ENCODE data around the gene CYP17A1. TPM values are rescaled to one million over a fixed set of nuclear protein-coding genes. Genes with fewer than 3 reads are reported as not detected.
"Not testable (repeated sequence)": the region's sequence is repeated elsewhere in the genome, so short reads cannot be mapped to it uniquely, and the experiment has no call there.

The CYP17A1 gene
- total RNA-seq, 1 experiment from 2014 or later = not detected

DNA sequence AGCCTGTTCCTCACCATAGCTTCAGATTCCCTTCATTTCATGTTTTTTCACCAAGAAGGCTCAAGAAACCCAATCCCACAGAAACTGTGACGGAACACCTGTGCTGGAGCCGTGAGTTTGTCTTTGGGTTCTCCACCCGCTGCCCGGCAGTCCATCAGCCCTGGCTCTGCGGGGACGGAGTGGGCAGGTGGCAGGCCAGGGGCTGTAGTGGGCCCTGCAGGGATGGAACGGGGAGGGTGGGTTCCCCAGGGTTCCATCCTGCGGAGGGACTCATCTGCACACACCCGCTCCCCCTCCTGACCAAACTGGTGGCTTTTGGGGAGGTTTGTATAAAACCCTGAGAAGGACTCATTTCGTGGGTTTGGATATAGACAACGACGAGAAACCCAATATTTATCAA, 15.0 kb downstream of the CYP17A1 start:
- no peak for TF ChIP-seq CTCF (IDR thresholded peaks at IDR 0.05; ENCODE audit: unreplicated experiment)

DNA sequence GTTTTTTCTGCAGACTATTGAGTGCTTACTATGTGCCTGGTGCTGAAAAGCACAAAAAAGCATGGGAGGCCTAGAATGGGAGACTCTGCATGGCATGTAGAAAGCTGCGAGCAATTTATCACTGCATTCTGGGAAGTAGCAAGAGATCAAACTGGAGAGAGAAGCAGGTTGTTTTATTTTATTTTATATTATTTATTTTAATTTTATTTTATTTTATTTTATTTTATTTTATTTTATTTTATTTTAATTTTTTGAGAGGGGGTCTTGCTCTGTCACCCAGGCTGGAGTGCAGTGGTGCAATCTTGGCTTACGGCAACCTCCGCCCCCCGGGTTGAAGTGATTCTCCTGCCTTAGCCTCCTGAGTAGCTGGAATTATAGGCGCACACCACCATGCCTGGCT, 17.2 kb downstream of the CYP17A1 start:
- H3K36me3 Mint-ChIP-seq (ENCODE audit: insufficient read depth, unreplicated experiment); H3K27me3 Mint-ChIP-seq (ENCODE audit: unreplicated experiment); CTCF ChIA-PET; DNase-seq; H3K9me3 Mint-ChIP-seq (ENCODE audit: low read depth, unreplicated experiment); H3K4me1 Mint-ChIP-seq (ENCODE audit: low read depth, unreplicated experiment); H3K27ac Mint-ChIP-seq (ENCODE audit: unreplicated experiment); intact Hi-C loops (cut with micrococcal nuclease; ENCODE audit: unreplicated experiment); BruUV-seq (replicated peaks); H3K4me3 Mint-ChIP-seq (ENCODE audit: low read depth, unreplicated experiment): not testable (repeated sequence)

More for the DNA sequence above, 15.0 kb downstream of the CYP17A1 start:
- H3K27ac Mint-ChIP-seq (ENCODE audit: unreplicated experiment) = no peak overlapping the region
- no peak overlapping the region for H3K4me3 Mint-ChIP-seq (ENCODE audit: low read depth, unreplicated experiment)
- H3K36me3 Mint-ChIP-seq (ENCODE audit: insufficient read depth, unreplicated experiment) = no peaks in the 10 kb centered on the region
- CTCF ChIA-PET = no interaction called here
- no peaks in the 10 kb centered on the region for H3K4me1 Mint-ChIP-seq (ENCODE audit: low read depth, unreplicated experiment)
- BruUV-seq (replicated peaks) = no TSS peak
- intact Hi-C loops (cut with micrococcal nuclease; ENCODE audit: unreplicated experiment) = no loop called here
- no peak for DNase-seq
- H3K9me3 Mint-ChIP-seq (ENCODE audit: low read depth, unreplicated experiment) = no peaks in the 10 kb centered on the region
- H3K27me3 Mint-ChIP-seq (ENCODE audit: unreplicated experiment) = no peaks in the 10 kb centered on the region

- Mint-ChIP-seq H3K36me3 (ENCODE audit: insufficient read depth, unreplicated experiment) (no peaks in the 10 kb centered on the region), H3K4me1 (ENCODE audit: low read depth, unreplicated experiment) (no peaks in the 10 kb centered on the region), H3K27ac (ENCODE audit: unreplicated experiment) (no peak overlapping the region), H3K27me3 (ENCODE audit: unreplicated experiment) (no peaks in the 10 kb centered on the region), H3K4me3 (ENCODE audit: low read depth, unreplicated experiment) (no peak overlapping the region), H3K9me3 (ENCODE audit: low read depth, unreplicated experiment) (no peaks in the 10 kb centered on the region)
- intact Hi-C loops (cut with micrococcal nuclease; ENCODE audit: unreplicated experiment) = no loop called here
- CTCF ChIA-PET = no interaction called here
- BruUV-seq (replicated peaks) = no TSS peak
- DNase-seq = no peak
- no peak for TF ChIP-seq CTCF (IDR thresholded peaks at IDR 0.05; ENCODE audit: unreplicated experiment)
Observed at GRCh38 chr10:102819054-102819453, 18.2 kb downstream of the CYP17A1 start.

- no TSS peak for BruUV-seq (replicated peaks)
- Mint-ChIP-seq H3K9me3 (ENCODE audit: low read depth, unreplicated experiment) (no peaks in the 10 kb centered on the region), H3K36me3 (ENCODE audit: insufficient read depth, unreplicated experiment) (no peaks in the 10 kb centered on the region), H3K27ac (ENCODE audit: unreplicated experiment) (no peak overlapping the region), H3K4me3 (ENCODE audit: low read depth, unreplicated experiment) (no peak overlapping the region), H3K27me3 (ENCODE audit: unreplicated experiment) (no peaks in the 10 kb centered on the region), H3K4me1 (ENCODE audit: low read depth, unreplicated experiment) (no peaks in the 10 kb centered on the region)
- CTCF ChIA-PET = no interaction called here
- no peak for TF ChIP-seq CTCF (IDR thresholded peaks at IDR 0.05; ENCODE audit: unreplicated experiment)
- intact Hi-C loops (cut with micrococcal nuclease; ENCODE audit: unreplicated experiment) = no loop called here
- DNase-seq = no peak
Observed at GRCh38 chr10:102817175-102817574, 20.0 kb downstream of the CYP17A1 start.

- Mint-ChIP-seq H3K4me1 (ENCODE audit: low read depth, unreplicated experiment) (no peaks in the 10 kb centered on the region), H3K36me3 (ENCODE audit: insufficient read depth, unreplicated experiment) (no peaks in the 10 kb centered on the region), H3K9me3 (ENCODE audit: low read depth, unreplicated experiment) (no peaks in the 10 kb centered on the region), H3K4me3 (ENCODE audit: low read depth, unreplicated experiment) (no peak overlapping the region), H3K27ac (ENCODE audit: unreplicated experiment) (no peak overlapping the region), H3K27me3 (ENCODE audit: unreplicated experiment) (no peaks in the 10 kb centered on the region)
- DNase-seq = no peak
- intact Hi-C loops (cut with micrococcal nuclease; ENCODE audit: unreplicated experiment) = no loop called here
- CTCF ChIA-PET = no interaction called here
- no peak for TF ChIP-seq CTCF (IDR thresholded peaks at IDR 0.05; ENCODE audit: unreplicated experiment)
- BruUV-seq (replicated peaks) = no TSS peak
Observed at GRCh38 chr10:102815790-102816549, 21.2 kb downstream of the CYP17A1 start.

Measured in Calu3 (cell line).